Bronchial epithelial cell (primary cell): ENCODE results near the gene TMEM255B. TPM values are rescaled to one million over a fixed set of nuclear protein-coding genes. Genes with fewer than 3 reads are reported as not detected.

Source experiments
- DNase-seq: peaks from one replicate; pipeline ENCODE4 v3.0.0-alpha.2; 2010; ENCODE audit warnings: low read depth
- FAIRE-seq: peaks from 2 replicates; lab custom pipeline; 2011; peaks lifted over from hg19 to GRCh38; lab: Jason Lieb, UNC
- H3K27me3 ChIP-seq: 2 replicates; pipeline ENCODE4 v1.5.1; 2011; ENCODE audit warnings: low read length; ENCODE audit not compliant: control insufficient read depth, insufficient read depth
- H3K36me3 ChIP-seq: 2 replicates; pipeline ENCODE4 v1.5.1; 2011; ENCODE audit warnings: low read length; ENCODE audit not compliant: control insufficient read depth, insufficient read depth
- H3K4me3 ChIP-seq: 2 replicates; pipeline ENCODE4 v1.5.1; 2011; ENCODE audit warnings: mild to moderate bottlenecking, low read depth, low read length, control low read depth
- CTCF ChIP-seq: IDR thresholded peaks from 2 replicates; pipeline ENCODE4 v1.5.1; 2011; ENCODE audit warnings: mild to moderate bottlenecking, moderate library complexity, low read length, control low read depth, inconsistent platforms; ENCODE audit not compliant: insufficient read depth, severe bottlenecking
- total RNA-seq: library from RNA; depleted of rRNA; stranded (reverse); fragments of >200 nt; gene quantifications from 2 replicates; pipeline ENCODE4 v1.2.1, GENCODE V29; 2014

The TMEM255B gene
- total RNA-seq, 1 donor from 2014 or later, result 5.3 TPM

- TF ChIP-seq CTCF, result no peak
- Histone ChIP-seq H3K36me3 (peaks cover 8% of the 10 kb centered on the region), H3K4me3 (no peak overlapping the region), H3K27me3 (no peaks in the 10 kb centered on the region)
- DNase-seq (no peak), FAIRE-seq (no peak)
Observed at GRCh38 chr13:113819731-113820715, 61.0 kb downstream of the TMEM255B start.

GRCh38 chr13:113820813-113821651 is 62.0 kb downstream of the TMEM255B start:
- FAIRE-seq, result no peak
- no peak overlapping the region for H3K4me3 ChIP-seq

GRCh38 chr13:113821847-113822246 is 62.8 kb downstream of the TMEM255B start:
- DNase-seq (no peak), FAIRE-seq (no peak)
- Histone ChIP-seq H3K27me3 (no peaks in the 10 kb centered on the region), H3K36me3 (peaks cover 10% of the 10 kb centered on the region), H3K4me3 (no peak overlapping the region)
- TF ChIP-seq CTCF, result no peak

More at GRCh38 chr13:113820813-113821651, 62.0 kb downstream of the TMEM255B start:
- peak; percentile 82 for DNase-seq
- TF ChIP-seq CTCF, result no peak
- no peaks in the 10 kb centered on the region for H3K27me3 ChIP-seq
- peaks cover 10% of the 10 kb centered on the region for H3K36me3 ChIP-seq

- Histone ChIP-seq H3K27me3 (no peaks in the 10 kb centered on the region), H3K36me3 (peaks cover 13% of the 10 kb centered on the region), H3K4me3 (no peak overlapping the region)
- DNase-seq, result no peak
- TF ChIP-seq CTCF, result no peak
- no peak for FAIRE-seq
Observed at GRCh38 chr13:113822266-113822665, 63.2 kb downstream of the TMEM255B start.

- DNase-seq (no peak), FAIRE-seq (no peak)
- no peak for TF ChIP-seq CTCF
- H3K27me3 ChIP-seq, result no peaks in the 10 kb centered on the region
- no peak overlapping the region for H3K4me3 ChIP-seq
- H3K36me3 ChIP-seq, result peaks cover 18% of the 10 kb centered on the region
Observed at GRCh38 chr13:113822956-113823744, 64.1 kb downstream of the TMEM255B start.
